K562 (cell line): ENCODE data around the gene KCND1. TPM values are rescaled to one million over a fixed set of nuclear protein-coding genes. Genes with fewer than 3 reads are reported as not detected.

Source experiments
- ATAC-seq: fragments of 200-7000 bp; cut with Tn5 transposase; 3 replicates; pipeline ENCODE4 v1.9.1; 2020; ENCODE audit warnings: moderate library complexity
- BruUV-seq: library from RNA; stranded (reverse); fragments of 400-500 nt; replicated peaks from 2 replicates; lab custom pipeline; 2021; lab: Mats Ljungman, UMichigan
- CTCF ChIA-PET: fragments of 300-600 bp; formaldehyde crosslinking; extraction: SDS; loops from one replicate; lab custom pipeline; 2021; ENCODE audit warnings: low intra/inter-chr PET ratio; lab: Yijun Ruan, JAX
- POLR2A ChIA-PET: fragments of 300-600, 350-650 bp; sonication (Branson Sonifier 250); formaldehyde crosslinking; extraction: SDS; loops from one replicate; lab custom pipeline; 2021; ENCODE audit warnings: antibody characterized with exemption, inconsistent platforms; lab: Yijun Ruan, JAX
- DNase-seq, 4 experiments: peaks; one replicate each; pipeline versions ENCODE4 v3.0.0 to v3.0.0-alpha.2; 2011 to 2018; ENCODE audit warnings: low spot score in 3 of 4, mixed read lengths in 3 of 4; ENCODE audit errors: extremely low read depth in 1 of 4
- FAIRE-seq: peaks from 2 replicates; lab custom pipeline; 2011; peaks lifted over from hg19 to GRCh38; lab: Jason Lieb, UNC
- H2AFZ ChIP-seq: 2 replicates; pipeline ENCODE4 v1.6.0; 2011; ENCODE audit warnings: low read depth, low read length, control low read depth, inconsistent platforms
- H3K27ac ChIP-seq: fragments of 200-600 bp; 3 replicates; pipeline ENCODE4 v1.8.0; 2011; ENCODE audit warnings: low read depth, mild to moderate bottlenecking, control low read depth, inconsistent platforms, low read length, moderate library complexity, mixed read lengths; ENCODE audit errors: extremely low read depth
- H3K27me3 ChIP-seq, 2 experiments: fragments of 300-600 bp in 1 of 2; 2 replicates in 1 of 2; 3 replicates in 1 of 2; pipeline versions ENCODE4 v1.6.0 to v1.8.0; 2011; ENCODE audit warnings: inconsistent platforms in 2 of 2, low read length in 2 of 2, mild to moderate bottlenecking in 1 of 2, mixed read lengths in 1 of 2, moderate library complexity in 1 of 2; ENCODE audit not compliant: control insufficient read depth in 2 of 2, insufficient read depth in 2 of 2
- H3K36me3 ChIP-seq: fragments of 300-600 bp; 3 replicates; pipeline ENCODE4 v1.8.0; 2011; ENCODE audit warnings: mild to moderate bottlenecking, low read length, inconsistent platforms; ENCODE audit not compliant: control insufficient read depth, insufficient read depth
- H3K4me1 ChIP-seq, 2 experiments: fragments of 200-600 bp in 1 of 2; replicated peaks in 1 of 2; 2 replicates in 1 of 2; 3 replicates in 1 of 2; pipeline versions ENCODE4 v1.5.1 to v1.8.0; 2011; ENCODE audit warnings: inconsistent platforms in 2 of 2, low read length in 2 of 2, mild to moderate bottlenecking in 1 of 2, mixed read lengths in 1 of 2, moderate library complexity in 1 of 2; ENCODE audit not compliant: control insufficient read depth in 2 of 2, insufficient read depth in 2 of 2
- H3K4me2 ChIP-seq: 2 replicates; pipeline ENCODE4 v1.6.1; 2011; ENCODE audit warnings: low read length, control low read depth, inconsistent platforms, mixed read lengths; ENCODE audit not compliant: insufficient read depth
- H3K4me3 ChIP-seq: fragments of 200-600 bp; sonication (generic), shearing (Covaris generic); 2 replicates; pipeline ENCODE4 v1.5.1; 2016; ENCODE audit warnings: control low read depth, inconsistent platforms
- H3K79me2 ChIP-seq: fragments of 200-600 bp; 3 replicates; pipeline ENCODE4 v1.8.0; 2011; ENCODE audit warnings: low read length, inconsistent platforms; ENCODE audit not compliant: control insufficient read depth, insufficient read depth
- H3K9ac ChIP-seq, 2 experiments: 2 replicates each; pipeline versions ENCODE4 v1.6.0 to v1.6.1; 2011; ENCODE audit warnings: low read depth in 2 of 2, low read length in 2 of 2, control low read depth in 1 of 2, inconsistent platforms in 1 of 2, mild to moderate bottlenecking in 1 of 2, mixed read lengths in 1 of 2; ENCODE audit not compliant: insufficient read depth in 1 of 2
- H3K9me1 ChIP-seq: one replicate; pipeline ENCODE4 v1.6.0; 2011; ENCODE audit warnings: inconsistent platforms, mild to moderate bottlenecking, low read length, moderate library complexity; ENCODE audit not compliant: control insufficient read depth, insufficient read depth
- H3K9me3 ChIP-seq: replicated peaks from 2 replicates; pipeline ENCODE4 v1.5.1; 2011; ENCODE audit warnings: low read depth, low read length, inconsistent platforms; ENCODE audit not compliant: control insufficient read depth, insufficient read depth
- H4K20me1 ChIP-seq: replicated peaks from 2 replicates; pipeline ENCODE4 v1.6.1; 2011; ENCODE audit warnings: low read length, inconsistent platforms, mixed read lengths; ENCODE audit not compliant: control insufficient read depth, insufficient read depth
- CBFA2T3 ChIP-seq: fragments of 450-650 bp; IDR thresholded peaks from 2 replicates; pipeline ENCODE4 v1.6.1; 2017
- ETV6 ChIP-seq, 3 experiments: fragments of 150-350 bp in 1 of 3; sonication (generic) in 1 of 3; formaldehyde crosslinking in 1 of 3; IDR thresholded peaks; 2 replicates each; pipeline versions ENCODE4 v1.6.1 to v1.8.0; 2014 to 2022; ENCODE audit warnings: borderline replicate concordance in 2 of 3, low read depth in 2 of 3, antibody characterized with exemption in 1 of 3, low read length in 1 of 3, mild to moderate bottlenecking in 1 of 3, missing genetic modification reagents in 1 of 3
- FOS ChIP-seq: IDR thresholded peaks from 3 replicates; pipeline ENCODE4 v1.6.1; 2011; ENCODE audit not compliant: insufficient read length; ENCODE audit errors: extremely low read depth
- GABPB2 ChIP-seq: fragments of 250-450 bp; sonication (Bioruptor Pico); conservative IDR thresholded peaks from 2 replicates; pipeline ENCODE4 v1.5.1; 2021; ENCODE audit warnings: mild to moderate bottlenecking
- MCM7 ChIP-seq, 2 experiments: fragments of 450-650 bp; IDR thresholded peaks; 2 replicates each; pipeline ENCODE4 v1.6.1; 2016 to 2018
- PHF21A ChIP-seq: fragments of 450-650 bp; IDR thresholded peaks from 2 replicates; pipeline ENCODE4 v1.6.1; 2017; ENCODE audit warnings: low read depth, borderline replicate concordance
- PKNOX1 ChIP-seq: fragments of 450-650 bp; IDR thresholded peaks from 2 replicates; pipeline ENCODE4 v1.6.1; 2016
- POLR2AphosphoS2 ChIP-seq: IDR thresholded peaks from 2 replicates; pipeline ENCODE4 v1.6.1; 2012; ENCODE audit warnings: low read length, improper control_type of control experiment
- PTBP1 ChIP-seq: fragments of 200-400 bp; formaldehyde crosslinking; IDR thresholded peaks from 2 replicates; pipeline ENCODE4 v1.6.1; 2017; ENCODE audit warnings: low read depth, low read length
- RFX1 ChIP-seq: fragments of 450-650 bp; IDR thresholded peaks from 2 replicates; pipeline ENCODE4 v1.6.1; 2016; ENCODE audit warnings: mild to moderate bottlenecking, moderate library complexity
- SMARCE1 ChIP-seq: fragments of 450-650 bp; IDR thresholded peaks from 2 replicates; pipeline ENCODE4 v1.7.1; 2016; ENCODE audit warnings: mild to moderate bottlenecking
- TRIM28 ChIP-seq: fragments of 450-650 bp; IDR thresholded peaks from 2 replicates; pipeline ENCODE4 v1.6.1; 2017
- whole genome bisulfite sequencing: fragments of 100-300 bp; shearing (Covaris generic); methylation state at CpG from one replicate; pipeline ENCODE4 v1.1.6; 2016; ENCODE audit warnings: low coverage, mixed read lengths; ENCODE audit not compliant: insufficient coverage; ENCODE audit errors: missing lambda C conversion rate; 5-methylcytosine and 5-hydroxymethylcytosine counted together
- in situ Hi-C: fragments of 300-500 bp; cut with MboI; formaldehyde crosslinking; loops from 4 replicates; pipeline ENCODE4 v1.15.0; 2018; ENCODE audit warnings: inconsistent platforms, mixed read lengths
- intact Hi-C: fragments of 100-400 bp; cut with micrococcal nuclease; formaldehyde crosslinking; loops from 2 replicates; pipeline ENCODE4 v1.14.2; 2022
- polyA plus RNA-seq, 8 experiments: library from polyadenylated mRNA; depleted of rRNA in 4 of 8; stranded (reverse) in 5 of 8; unstranded in 3 of 8; fragments of >200 nt; fragmentation: Nextera tagmentation in 2 of 8; fragmentation: Illumina TruSeq in 1 of 8; extraction: Ambion mirVana in 2 of 8; extraction: Trizol in 1 of 8; gene quantifications; 2 replicates each; pipeline versions ENCODE4 v1.2.1 to v1.2.3, GENCODE V29; 2011 to 2014; ENCODE audit warnings: inconsistent platforms in 1 of 8, missing spikeins in 1 of 8
- total RNA-seq, 7 experiments: library from RNA; depleted of rRNA in 6 of 7; stranded (reverse); fragments of >200 nt in 6 of 7; fragmentation: Illumina TruSeq in 2 of 7; extraction: Trizol in 2 of 7; gene quantifications; 2 replicates each; pipeline versions ENCODE4 v1.2.1 to v1.2.3, GENCODE V29; 2011 to 2021; ENCODE audit warnings: low replicate concordance in 1 of 7

Gene KCND1
- total and polyA plus RNA-seq, 9 of the 15 experiments (the other 6 are each of a cell fraction or from before 2014, with no cell fraction given), result 0.06 to 0.83 (median 0.39) TPM; not detected in 1

GRCh38 chrX:48999030-48999429, 27.4 kb upstream of the KCND1 start:
- CTCF ChIA-PET, result no interaction called here
- in situ Hi-C loops, result no loop called here
- H3K27me3 ChIP-seq, result no peaks in the 10 kb centered on the region
- BruUV-seq, result no TSS peak
- POLR2A ChIA-PET, result no interaction called here
- peaks cover 3 to 6% of the 10 kb centered on the region in 2 experiments; a peak in 2 of 5 replicates for H3K4me1 ChIP-seq
- ATAC-seq, result no peak
- WGBS, result 85% methylated on average over 1 of the region's 5 CpGs
- H3K27ac ChIP-seq, result no peak overlapping the region
- peaks cover 18% of the 10 kb centered on the region for H3K79me2 ChIP-seq
- TF ChIP-seq SMARCE1, result no peak
- no peak for TF ChIP-seq RFX1
- no peak for TF ChIP-seq POLR2AphosphoS2
- no peak for TF ChIP-seq PKNOX1
- TF ChIP-seq MCM7 (IDR thresholded peaks at IDR 0.05), result no peak
- TF ChIP-seq ETV6 (IDR thresholded peaks at IDR 0.05; ENCODE audit: borderline replicate concordance in 1 of 2, low read depth in 2 of 2, low read length in 1 of 2), result no peak
- TF ChIP-seq ETV6 (CRISPR knock-in tag; IDR thresholded peaks at IDR 0.05; ENCODE audit: borderline replicate concordance), result no peak
- TF ChIP-seq PHF21A, result no peak
- no peak for TF ChIP-seq CBFA2T3
- no peak for TF ChIP-seq PTBP1
- TF ChIP-seq FOS, result no peak
- TF ChIP-seq GABPB2 (CRISPR knock-in tag), result no peak
- no peak for TF ChIP-seq TRIM28
- TF ChIP-seq, all 486 proteins: peak for 0
- Histone ChIP-seq H3K9me1 (no peaks in the 10 kb centered on the region), H2AFZ (no peak overlapping the region), H4K20me1 (no peaks in the 10 kb centered on the region), H3K9me3 (no peaks in the 10 kb centered on the region), H3K36me3 (peaks cover 38% of the 10 kb centered on the region; the same call in 2 of the 3 replicates), H3K4me3 (no peak overlapping the region), H3K9ac (no peak overlapping the region), H3K4me2 (no peak overlapping the region)
- DNase-seq, result no peak
- no peak for FAIRE-seq
- intact Hi-C loops, result no loop called here
